SU-DHL-6 (cell line): ENCODE data around the gene ANKRD44.

Experiments used
- CTCF ChIP-seq: fragments of 200-600 bp; sonication (generic); IDR thresholded peaks from one replicate; pipeline ENCODE4 v1.5.1; 2017; ENCODE audit warnings: antibody characterized with exemption, mild to moderate bottlenecking, low read length, moderate library complexity; ENCODE audit not compliant: insufficient read depth, poor library complexity, severe bottlenecking
- EZH2phosphoT487 ChIP-seq: fragments of 200-600 bp; sonication (generic), shearing (Covaris generic); conservative IDR thresholded peaks from 2 replicates; pipeline ENCODE4 v1.6.1; 2018; ENCODE audit warnings: mild to moderate bottlenecking, antibody characterized with exemption, low read length, moderate library complexity, mixed read lengths

- TF ChIP-seq CTCF (no peak), EZH2phosphoT487 (no peak)
Observed at GRCh38 chr2:197088694-197089093, 221.9 kb downstream of the ANKRD44 start.
